Upper lobe of left lung (tissue), 6 donors: Measurements from ENCODE around the gene NTSR1. TPM values are rescaled to one million over a fixed set of nuclear protein-coding genes. Genes with fewer than 3 reads are reported as not detected.

ENCODE experiments used
- ATAC-seq, 2 donors: fragments of 200-7000 bp; cut with Tn5 transposase; one replicate each; pipeline ENCODE4 v1.9.1; 2022; ENCODE audit warnings: mild to moderate bottlenecking in 2 of 2, moderate library complexity in 2 of 2; ENCODE audit not compliant: low FRiP score in 2 of 2
- DNase-seq, 2 donors: peaks; one replicate each; pipeline ENCODE4 v3.0.0-alpha.2; 2019 to 2020
- H3K27ac ChIP-seq, 4 donors: fragments of 200-600 bp; sonication (generic); one replicate each; pipeline ENCODE4 v1.5.1; 2016 to 2019
- H3K27me3 ChIP-seq, 4 donors: fragments of 200-600 bp; sonication (generic); one replicate each; pipeline ENCODE4 v1.5.1; 2017 to 2019
- H3K36me3 ChIP-seq, 4 donors: fragments of 200-600 bp; sonication (generic); one replicate each; pipeline ENCODE4 v1.5.1; 2016 to 2019
- H3K4me1 ChIP-seq, 4 donors: fragments of 200-600 bp; sonication (generic); one replicate each; pipeline ENCODE4 v1.5.1; 2018 to 2019
- H3K4me3 ChIP-seq, 4 donors: fragments of 200-600 bp; sonication (generic); one replicate each; pipeline ENCODE4 v1.5.1; 2017 to 2019; ENCODE audit warnings: mild to moderate bottlenecking in 2 of 4, moderate library complexity in 1 of 4
- H3K9me3 ChIP-seq, 4 donors: fragments of 200-600 bp; sonication (generic); one replicate each; pipeline ENCODE4 v1.5.1; 2018 to 2019
- EP300 ChIP-seq, 4 donors: sonication (generic); formaldehyde crosslinking; IDR thresholded peaks; one replicate each; pipeline ENCODE4 v1.5.1; 2017; ENCODE audit warnings: antibody characterized with exemption in 4 of 4, control low read depth in 2 of 4
- POLR2A ChIP-seq, 4 donors: fragments of 450-650 bp; IDR thresholded peaks; one replicate each; pipeline ENCODE4 v1.5.1; 2016 to 2017; ENCODE audit warnings: antibody characterized with exemption in 4 of 4, mild to moderate bottlenecking in 2 of 4
- POLR2AphosphoS5 ChIP-seq, 2 donors: sonication (generic); formaldehyde crosslinking; IDR thresholded peaks; one replicate each; pipeline ENCODE4 v1.5.1; 2017; ENCODE audit warnings: antibody characterized with exemption in 2 of 2
- WGBS, 2 donors: methylation state at CpG; one replicate each; pipeline ENCODE4 v1.1.5; 2017 to 2018; 5-methylcytosine and 5-hydroxymethylcytosine counted together
- total RNA-seq, 6 donors: library from RNA; depleted of rRNA in 4 of 6; stranded (reverse); fragments of >200 nt in 4 of 6; gene quantifications; one replicate each; pipeline versions ENCODE4 v1.1.0 to v1.2.1, GENCODE V29; 2016 to 2021
- TF ChIP-seq, protein P1 (sequence below), 6 experiments: fragments of 450-650 bp in 4 of 6; fragments of 200-600 bp in 2 of 6; sonication (generic) in 2 of 6; IDR thresholded peaks; one replicate each; pipeline ENCODE4 v1.5.1; 2016 to 2019; ENCODE audit warnings: antibody characterized with exemption in 6 of 6
- donor health status: DM: no; HTN: no; CAD: no; lungs with moderate emphysema.
- donor health status: DM: no; HTN: yes; CAD: no; lungs with severe emphysema.

Gene NTSR1
- total RNA-seq, 6 donors from 2014 or later = 0.20 to 1.4 (median 0.26) TPM; not detected in 1

- TF ChIP-seq POLR2A (IDR thresholded peaks at IDR 0.05) = no peak
- no peak for TF ChIP-seq EP300 (IDR thresholded peaks at IDR 0.05)
- TF ChIP-seq POLR2AphosphoS5 (IDR thresholded peaks at IDR 0.05) = no peak
- TF ChIP-seq, protein P1, sequence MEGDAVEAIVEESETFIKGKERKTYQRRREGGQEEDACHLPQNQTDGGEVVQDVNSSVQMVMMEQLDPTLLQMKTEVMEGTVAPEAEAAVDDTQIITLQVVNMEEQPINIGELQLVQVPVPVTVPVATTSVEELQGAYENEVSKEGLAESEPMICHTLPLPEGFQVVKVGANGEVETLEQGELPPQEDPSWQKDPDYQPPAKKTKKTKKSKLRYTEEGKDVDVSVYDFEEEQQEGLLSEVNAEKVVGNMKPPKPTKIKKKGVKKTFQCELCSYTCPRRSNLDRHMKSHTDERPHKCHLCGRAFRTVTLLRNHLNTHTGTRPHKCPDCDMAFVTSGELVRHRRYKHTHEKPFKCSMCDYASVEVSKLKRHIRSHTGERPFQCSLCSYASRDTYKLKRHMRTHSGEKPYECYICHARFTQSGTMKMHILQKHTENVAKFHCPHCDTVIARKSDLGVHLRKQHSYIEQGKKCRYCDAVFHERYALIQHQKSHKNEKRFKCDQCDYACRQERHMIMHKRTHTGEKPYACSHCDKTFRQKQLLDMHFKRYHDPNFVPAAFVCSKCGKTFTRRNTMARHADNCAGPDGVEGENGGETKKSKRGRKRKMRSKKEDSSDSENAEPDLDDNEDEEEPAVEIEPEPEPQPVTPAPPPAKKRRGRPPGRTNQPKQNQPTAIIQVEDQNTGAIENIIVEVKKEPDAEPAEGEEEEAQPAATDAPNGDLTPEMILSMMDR (IDR thresholded peaks at IDR 0.05) = no peak
- peaks cover 5 to 24% (median 9%) of the 10 kb centered on the region in 4 donors for H3K4me1 ChIP-seq
- WGBS, 2 donors = 75 to 82% methylated on average over 9 to 11 of the region's 11 CpGs
- H3K4me3 ChIP-seq = no peak overlapping the region
- H3K36me3 ChIP-seq = no peaks in the 10 kb centered on the region
- H3K9me3 ChIP-seq = no peaks in the 10 kb centered on the region
- H3K27me3 ChIP-seq = no peaks in the 10 kb centered on the region
- H3K27ac ChIP-seq = no peak overlapping the region
- DNase-seq = no peak
- no peak for ATAC-seq
These were observed 64.0 kb downstream of the NTSR1 start for GRCh38 chr20:62772619-62772989.

GRCh38 chr20:62772990-62773844, 64.6 kb downstream of the NTSR1 start:
- Histone ChIP-seq H3K36me3 (no peaks in the 10 kb centered on the region), H3K4me3 (no peak overlapping the region), H3K27ac (no peak overlapping the region), H3K4me1 (peaks cover 5 to 23% (median 9%) of the 10 kb centered on the region in 4 donors), H3K27me3 (no peaks in the 10 kb centered on the region), H3K9me3 (no peaks in the 10 kb centered on the region)
- DNase-seq (no peak), ATAC-seq (no peak)
- TF ChIP-seq EP300 (IDR thresholded peaks at IDR 0.05) = no peak
- TF ChIP-seq POLR2AphosphoS5 (IDR thresholded peaks at IDR 0.05) = no peak
- TF ChIP-seq, protein P1 (IDR thresholded peaks at IDR 0.05) = no peak
- no peak for TF ChIP-seq POLR2A (IDR thresholded peaks at IDR 0.05)
- 43 to 53% methylated on average over 10 to 19 of the region's 19 CpGs for WGBS, 2 donors

DNA sequence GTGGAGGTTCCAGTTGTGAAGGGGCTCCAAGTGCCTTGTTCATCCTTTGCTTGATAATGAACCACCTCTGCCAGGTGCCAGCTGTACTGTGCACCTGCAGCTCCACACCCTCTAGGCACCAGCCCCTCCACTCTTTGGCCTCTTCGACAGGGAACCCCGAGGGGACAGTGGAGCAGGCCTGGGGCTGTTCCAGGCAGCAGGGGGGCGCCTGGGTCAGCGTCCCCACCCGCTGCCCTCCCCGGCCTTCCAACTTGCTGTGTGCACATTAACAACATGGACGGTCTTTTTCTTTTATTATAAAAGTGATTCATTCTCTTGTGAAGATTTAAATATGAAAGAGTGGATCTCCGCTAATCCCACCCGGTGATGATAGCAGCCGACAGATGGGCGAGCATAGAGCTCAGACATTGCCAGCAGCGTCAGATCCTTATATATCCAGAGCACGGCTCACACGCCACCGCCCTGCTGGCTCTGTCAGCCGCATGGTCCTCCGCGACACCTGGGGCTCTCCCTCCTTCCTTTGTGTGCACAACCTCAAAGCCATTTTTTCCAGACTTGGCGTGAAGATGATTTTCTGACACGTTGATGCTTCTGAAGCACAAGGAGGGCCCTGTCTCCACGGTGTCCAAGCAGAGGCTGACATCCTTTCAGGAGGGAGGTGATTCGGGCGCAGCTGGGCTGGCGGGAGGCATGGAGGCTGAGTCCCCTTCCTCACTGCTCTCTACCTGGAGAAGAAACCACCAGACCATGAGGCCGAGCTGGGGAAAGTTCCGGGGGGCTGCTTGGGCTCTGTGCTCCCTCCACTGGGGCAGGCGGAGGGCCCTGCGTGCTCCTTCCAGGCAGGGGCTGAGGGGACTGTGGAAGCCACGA, 65.4 kb downstream of the NTSR1 start:
- no peak overlapping the region for H3K4me3 ChIP-seq
- H3K4me1 ChIP-seq = peaks cover 5 to 15% (median 9%) of the 10 kb centered on the region in 4 donors
- no peaks in the 10 kb centered on the region for H3K36me3 ChIP-seq
- DNase-seq = peak in 1 of 2 donors; percentile 58
- no peaks in the 10 kb centered on the region for H3K27me3 ChIP-seq
- no peak for ATAC-seq
- WGBS, 2 donors = 83 to 84% methylated on average over 25 to 29 of the region's 29 CpGs
- no peaks in the 10 kb centered on the region for H3K9me3 ChIP-seq
- no peak for TF ChIP-seq POLR2A (IDR thresholded peaks at IDR 0.05)
- no peak for TF ChIP-seq POLR2AphosphoS5 (IDR thresholded peaks at IDR 0.05)
- TF ChIP-seq, protein P1 (IDR thresholded peaks at IDR 0.05) = no peak
- no peak for TF ChIP-seq EP300 (IDR thresholded peaks at IDR 0.05)
- no peak overlapping the region for H3K27ac ChIP-seq

DNA sequence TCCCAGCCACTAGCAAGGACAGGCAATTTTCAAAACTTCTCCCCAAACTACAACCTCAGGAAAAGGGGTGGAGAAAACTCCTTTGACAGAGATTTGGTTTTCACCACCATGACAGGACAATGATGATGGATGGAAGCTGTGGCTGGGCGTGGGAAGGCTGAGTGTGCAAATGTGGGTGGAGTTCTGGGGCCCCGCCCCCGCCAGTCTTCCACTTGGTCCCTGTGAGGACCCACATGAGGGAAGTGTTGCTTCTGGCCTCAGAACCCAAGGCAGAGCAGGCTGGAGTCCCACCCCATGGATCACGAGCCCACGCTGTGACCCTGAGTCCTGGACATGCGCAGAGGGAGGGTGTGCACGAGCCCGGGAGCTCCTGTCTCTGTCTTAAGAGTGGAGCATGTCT, 66.1 kb downstream of the NTSR1 start:
- 45 to 68% methylated on average over 3 to 8 of the region's 8 CpGs for WGBS, 2 donors
- ATAC-seq (no peak), DNase-seq (peak; percentile 36 to 53)
- Histone ChIP-seq H3K9me3 (no peaks in the 10 kb centered on the region), H3K27ac (no peak overlapping the region), H3K4me1 (peaks cover 5 to 15% (median 9%) of the 10 kb centered on the region in 4 donors), H3K36me3 (no peaks in the 10 kb centered on the region), H3K27me3 (no peaks in the 10 kb centered on the region), H3K4me3 (no peak overlapping the region)
- TF ChIP-seq POLR2AphosphoS5 (IDR thresholded peaks at IDR 0.05) (no peak), POLR2A (IDR thresholded peaks at IDR 0.05) (no peak), EP300 (IDR thresholded peaks at IDR 0.05) (no peak)
- TF ChIP-seq, protein P1 (IDR thresholded peaks at IDR 0.05) = no peak
